ENCODE measurements around the gene ATP6V0E1.

DNA sequence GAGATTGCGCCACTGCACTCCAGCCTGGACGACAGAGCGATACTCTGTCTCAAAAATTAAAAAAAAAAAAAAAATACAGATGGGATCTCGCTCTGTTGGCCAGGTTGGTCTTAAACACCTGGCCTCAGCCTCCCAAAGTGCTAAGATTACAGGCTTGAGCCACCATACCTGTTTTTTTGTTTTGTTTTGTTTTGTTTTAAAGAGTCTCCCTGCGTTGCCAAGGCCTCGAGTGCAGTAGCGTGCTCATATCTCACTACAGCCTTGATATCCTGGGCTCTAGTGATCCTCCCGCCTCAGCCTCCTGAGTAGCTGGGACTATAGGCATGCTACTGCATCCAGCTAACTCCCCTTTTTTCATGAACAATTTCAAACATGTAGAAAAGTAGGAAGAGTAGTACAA lies 7.2 kb downstream of the ATP6V0E1 start:
- no peak for TF ChIP-seq GATA3 (IDR thresholded peaks at IDR 0.05; ENCODE audit: low read depth, low read length)
- TF ChIP-seq GATA2 (IDR thresholded peaks at IDR 0.05; ENCODE audit: low read depth, low read length): no peak
